SJCRH30 (cell line): Measurements from ENCODE around the gene HAVCR2. TPM values are rescaled to one million over a fixed set of nuclear protein-coding genes. Genes with fewer than 3 reads are reported as not detected.

ENCODE experiments used
- DNase-seq, 2 experiments: peaks; one replicate each; pipeline ENCODE4 v3.0.0-alpha.2; 2015 to 2020
- H3K27ac ChIP-seq: fragments of 250-450 bp; sonication (Bioruptor Pico); 2 replicates; pipeline ENCODE4 v1.5.1; 2020; ENCODE audit warnings: mild to moderate bottlenecking, moderate library complexity
- H3K27me3 ChIP-seq: fragments of 250-450 bp; sonication (Bioruptor Pico); 2 replicates; pipeline ENCODE4 v1.5.1; 2020; ENCODE audit warnings: mild to moderate bottlenecking, moderate library complexity
- H3K36me3 ChIP-seq: fragments of 250-450 bp; sonication (Bioruptor Pico); 2 replicates; pipeline ENCODE4 v1.5.1; 2020; ENCODE audit warnings: mild to moderate bottlenecking, moderate library complexity
- H3K4me1 ChIP-seq: fragments of 250-450 bp; sonication (Bioruptor Pico); 2 replicates; pipeline ENCODE4 v1.5.1; 2020; ENCODE audit warnings: mild to moderate bottlenecking, moderate library complexity
- H3K4me3 ChIP-seq: fragments of 250-450 bp; sonication (Bioruptor Pico); 2 replicates; pipeline ENCODE4 v1.5.1; 2020; ENCODE audit warnings: mild to moderate bottlenecking, moderate library complexity
- H3K9me3 ChIP-seq: fragments of 250-450 bp; sonication (Bioruptor Pico); replicated peaks from 2 replicates; pipeline ENCODE4 v1.5.1; 2020; ENCODE audit warnings: mild to moderate bottlenecking, moderate library complexity
- total RNA-seq: library from RNA; depleted of rRNA; stranded (reverse); fragments of >200 nt; shearing (Covaris generic); gene quantifications from 2 replicates; pipeline ENCODE4 v1.2.3, GENCODE V29; 2014; rRNA removed

The HAVCR2 gene
- 0.99 and 1.1 TPM in 2 replicates for total RNA-seq

DNA sequence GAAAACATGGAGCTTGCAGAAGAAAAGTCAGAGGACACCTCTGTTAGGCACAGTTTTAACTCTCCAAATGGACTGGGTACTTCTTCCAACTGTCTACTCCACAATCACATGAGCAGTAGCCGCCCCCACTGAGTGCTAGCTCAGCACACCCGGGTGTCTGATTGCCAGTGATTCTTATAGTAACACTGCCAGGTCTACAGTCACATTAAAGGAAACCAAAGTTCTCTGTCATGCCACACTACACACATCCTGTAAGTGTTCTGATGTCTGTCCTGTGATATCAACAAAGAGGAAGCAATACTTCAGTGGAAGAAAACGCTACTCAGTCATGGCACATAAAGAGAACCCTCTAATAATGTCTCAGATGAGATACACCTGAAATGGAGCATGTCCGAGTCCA is at the start of gene HAVCR2:
Gene HAVCR2 (minus strand): TSS at position 69 of the 400 bp plus-strand sequence. CDS start 61 bp downstream, at position 8.
- Histone ChIP-seq H3K27ac (no peak within 1 kb of the TSS; the same call in 1 of the 2 replicates), H3K27me3 (no peaks in the 10 kb centered on the region), H3K4me3 (no peak within 1 kb of the TSS), H3K36me3 (no peaks in the 10 kb centered on the region), H3K4me1 (peaks cover 12% of the 10 kb centered on the region), H3K9me3 (no peaks in the 10 kb centered on the region)
- DNase-seq, result no peak

DNA sequence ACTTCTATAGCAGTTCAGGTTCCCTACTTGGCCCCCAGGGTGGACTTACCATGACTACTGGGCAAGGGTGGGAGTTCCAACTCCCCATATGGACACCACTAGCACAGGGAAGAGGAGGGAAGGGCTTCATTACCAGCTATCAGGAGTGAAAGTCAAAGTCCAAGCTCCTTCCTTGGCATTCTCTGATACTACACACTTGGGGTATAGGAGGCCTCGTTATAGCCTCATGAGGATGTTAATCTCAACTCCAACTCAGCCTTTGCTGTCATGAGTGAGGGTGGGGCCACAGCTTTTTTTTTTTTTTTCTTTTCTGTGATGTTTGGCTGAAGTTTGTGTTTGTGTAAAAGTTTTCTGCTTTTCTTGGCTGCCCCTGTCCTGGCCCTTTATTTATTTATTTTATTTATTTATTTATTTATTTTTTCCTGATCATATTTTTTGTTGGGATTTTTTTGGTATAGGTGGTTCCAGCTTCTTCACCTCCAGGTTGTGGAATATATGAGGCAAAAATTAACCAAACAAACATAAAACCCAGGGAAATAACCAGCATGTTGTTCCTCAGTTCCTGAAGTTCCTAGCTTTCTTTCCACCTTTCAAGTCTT is 48.5 kb upstream of the HAVCR2 start:
- Histone ChIP-seq H3K9me3 (no peaks in the 10 kb centered on the region), H3K27ac (no peak overlapping the region), H3K4me1 (no peaks in the 10 kb centered on the region), H3K36me3 (no peaks in the 10 kb centered on the region), H3K4me3 (no peak overlapping the region), H3K27me3 (peaks cover 2% of the 10 kb centered on the region)
- no peak for DNase-seq

DNA sequence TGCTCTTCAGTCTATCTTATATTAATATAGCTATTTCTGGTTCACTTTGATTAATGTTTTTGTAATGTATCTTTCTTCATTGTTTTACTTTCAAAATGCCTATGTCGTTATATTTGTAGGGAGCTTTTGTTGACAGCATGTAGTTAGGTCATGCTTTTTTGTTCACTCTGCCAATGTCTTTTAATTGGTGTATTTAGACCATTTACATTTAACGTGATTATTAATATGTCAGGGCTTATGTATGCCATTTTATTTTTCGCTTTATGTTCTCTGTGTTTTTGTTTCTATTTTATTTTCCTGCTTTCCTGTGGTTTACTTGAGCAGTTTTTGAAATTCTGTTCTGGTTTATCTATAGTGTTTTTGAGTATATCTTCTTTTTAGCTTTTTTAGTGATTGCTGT is 46.5 kb upstream of the HAVCR2 start:
- H3K9me3 ChIP-seq, result no peaks in the 10 kb centered on the region
- no peaks in the 10 kb centered on the region for H3K4me1 ChIP-seq
- no peaks in the 10 kb centered on the region; the same call in 1 of the 2 replicates for H3K27me3 ChIP-seq
- no peak overlapping the region for H3K27ac ChIP-seq
- no peak for DNase-seq
- no peaks in the 10 kb centered on the region for H3K36me3 ChIP-seq
- H3K4me3 ChIP-seq, result no peak overlapping the region

DNA sequence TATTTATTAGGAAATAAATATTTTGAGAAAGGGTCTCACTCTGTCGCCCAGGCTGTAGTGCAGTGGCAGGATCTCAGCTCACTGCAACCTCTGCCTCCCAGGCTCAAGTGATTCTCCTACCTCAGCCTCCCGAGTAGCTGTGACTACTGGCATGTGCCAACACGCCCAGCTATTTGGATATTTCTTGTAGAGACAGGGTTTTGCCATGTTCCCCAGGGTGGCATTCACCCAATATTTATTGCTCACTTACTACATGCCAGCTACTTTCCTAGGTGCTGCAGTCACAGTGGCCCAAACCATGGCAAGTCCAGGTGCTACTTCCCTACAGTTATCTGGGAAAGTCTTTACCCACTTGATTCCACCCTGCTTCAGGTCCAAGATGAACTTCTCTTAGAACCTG is 42.2 kb upstream of the HAVCR2 start:
- Histone ChIP-seq H3K9me3 (no peaks in the 10 kb centered on the region), H3K4me1 (no peaks in the 10 kb centered on the region), H3K27me3 (no peaks in the 10 kb centered on the region; the same call in 1 of the 2 replicates), H3K36me3 (no peaks in the 10 kb centered on the region), H3K27ac (no peak overlapping the region), H3K4me3 (no peak overlapping the region)
- DNase-seq, result no peak

DNA sequence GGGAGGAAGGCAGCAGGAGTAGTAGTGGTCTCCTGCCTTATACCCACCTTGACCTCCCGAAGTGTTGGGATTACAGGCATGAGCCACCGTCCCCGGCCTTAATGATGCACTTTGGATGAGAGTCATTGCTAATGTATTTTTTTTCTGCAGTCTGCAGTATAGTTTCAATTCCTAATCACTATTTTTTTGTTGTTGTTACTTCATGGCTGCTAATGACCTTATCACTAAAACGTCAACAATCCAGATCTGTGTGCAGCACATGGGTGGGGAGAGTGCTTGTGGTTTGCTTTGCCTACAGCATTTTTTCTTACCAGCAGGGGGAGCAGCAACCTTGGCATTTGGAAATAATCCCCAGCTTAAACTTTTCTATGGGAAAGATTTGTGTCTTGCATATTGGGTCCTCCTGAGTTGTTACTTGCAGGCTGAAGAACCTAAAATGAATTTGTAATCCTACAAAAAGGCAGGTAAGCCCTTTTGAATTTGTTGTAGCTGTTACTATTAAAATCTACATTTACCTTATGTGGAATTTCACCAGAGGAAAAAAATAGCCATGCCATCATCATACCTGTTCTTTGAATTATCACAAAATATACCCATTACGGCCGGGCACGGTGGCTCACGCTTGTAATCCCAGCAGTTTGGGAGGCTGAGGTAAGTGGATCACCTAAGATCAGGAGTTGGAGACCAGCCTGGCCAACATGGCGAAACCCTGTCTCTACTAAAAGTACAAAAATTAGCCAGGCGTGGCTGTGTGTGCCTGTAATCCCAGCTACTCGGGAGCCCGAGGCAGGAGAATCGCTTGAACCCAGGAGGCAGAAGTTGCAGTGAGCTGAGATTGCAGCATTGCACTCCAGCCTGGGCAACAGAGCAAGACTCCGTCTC is 40.1 kb upstream of the HAVCR2 start:
- DNase-seq, result peak; percentile 49 to 82
- no peaks in the 10 kb centered on the region; the same call in 1 of the 2 replicates for H3K27me3 ChIP-seq
- H3K27ac ChIP-seq, result no peak overlapping the region
- H3K9me3 ChIP-seq, result no peaks in the 10 kb centered on the region
- no peaks in the 10 kb centered on the region for H3K4me1 ChIP-seq
- no peaks in the 10 kb centered on the region for H3K36me3 ChIP-seq
- H3K4me3 ChIP-seq, result no peak overlapping the region

DNA sequence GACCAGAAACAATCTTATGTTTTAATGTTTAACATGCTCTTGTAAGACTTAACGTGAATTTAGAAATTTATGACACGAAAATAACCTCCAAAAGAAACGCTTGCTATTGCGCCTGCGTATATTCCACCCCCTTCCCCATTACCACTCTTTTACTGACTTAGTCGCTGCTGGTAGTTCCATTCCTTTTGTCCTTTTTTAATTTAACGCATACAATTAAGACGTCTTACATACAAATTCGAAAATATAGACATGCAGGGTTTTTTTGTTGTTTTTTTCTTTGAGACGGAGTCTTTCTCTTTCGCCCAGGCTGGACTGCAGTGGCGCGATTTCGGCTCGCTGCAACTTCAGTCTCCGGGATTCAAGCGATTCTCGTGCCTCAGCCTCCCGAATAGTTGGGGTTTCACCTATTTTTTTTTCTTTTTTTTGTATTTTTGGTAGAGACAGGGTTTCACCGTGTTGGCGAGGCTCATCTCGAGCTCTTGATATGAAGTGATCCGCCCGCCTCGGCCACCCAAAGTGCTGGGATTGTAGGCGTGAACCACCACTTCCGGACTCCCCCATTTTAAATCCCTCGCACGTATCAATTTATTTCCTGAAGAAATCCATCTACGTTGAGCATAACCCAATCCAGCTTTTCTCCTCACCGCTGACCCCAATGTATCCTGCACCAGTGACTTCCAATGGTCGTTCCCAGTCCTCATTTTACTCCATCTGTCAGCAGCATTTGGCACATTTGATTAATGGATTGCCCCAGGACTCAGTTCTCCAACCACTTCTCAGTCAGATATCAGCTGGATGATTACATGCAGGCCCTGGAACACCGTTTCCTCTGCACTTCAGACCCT is 34.5 kb upstream of the HAVCR2 start:
- Histone ChIP-seq H3K27ac (peak overlapping the region; percentile 84), H3K36me3 (peaks cover 4% of the 10 kb centered on the region; the same call in 1 of the 2 replicates), H3K4me1 (no peaks in the 10 kb centered on the region), H3K9me3 (no peaks in the 10 kb centered on the region), H3K4me3 (peak overlapping the region; percentile 86), H3K27me3 (no peaks in the 10 kb centered on the region)
- DNase-seq, result peak; percentile 44 to 59

DNA sequence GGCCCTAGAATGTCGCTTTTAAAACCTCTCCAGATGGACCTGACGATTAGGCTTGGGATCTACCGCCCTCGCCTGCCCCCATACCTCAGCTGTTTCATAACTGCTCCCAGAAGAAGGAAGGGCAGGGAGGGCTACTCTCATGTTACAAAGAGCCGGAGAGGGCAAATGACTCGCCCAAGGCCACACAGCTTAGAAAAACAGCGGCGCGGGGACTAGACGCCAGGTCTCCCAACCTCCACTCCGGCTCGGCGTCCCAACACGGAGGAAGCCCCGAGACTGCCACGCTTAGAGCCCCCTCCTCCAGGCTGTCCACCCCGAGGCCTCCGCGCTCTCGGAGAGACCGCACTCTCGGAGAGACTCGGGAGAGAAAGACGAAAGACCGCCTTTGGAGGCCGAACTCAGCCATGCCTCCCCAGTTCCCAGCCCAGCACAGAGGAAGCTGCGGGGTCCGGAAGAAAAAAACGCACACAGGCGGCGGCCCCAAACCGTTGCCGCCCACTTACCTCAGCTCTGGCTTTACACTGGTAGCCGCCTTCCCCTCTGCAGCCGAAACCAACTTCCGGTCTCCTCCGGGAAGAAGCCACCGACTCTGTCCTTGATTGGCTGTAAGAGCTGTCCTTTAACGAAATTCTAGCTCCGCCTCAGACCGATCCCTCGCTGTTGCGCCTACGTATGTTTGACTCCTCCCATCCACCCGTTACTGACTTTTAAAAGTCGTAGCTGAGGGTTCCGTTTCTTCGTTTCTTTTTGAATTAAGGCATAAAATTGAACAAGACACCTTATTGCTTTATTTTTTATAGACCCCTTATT is 33.7 kb upstream of the HAVCR2 start, which contains the start of gene MED7:
Gene MED7 (minus strand): TSS at position 549 of the 810 bp plus-strand sequence. CDS start 3,434 bp downstream, outside the sequence.
- DNase-seq, result peak; percentile 98 to 99
- Histone ChIP-seq H3K27me3 (no peaks in the 10 kb centered on the region), H3K4me3 (peak within 1 kb of the TSS; percentile 86), H3K27ac (peak within 1 kb of the TSS; percentile 84), H3K9me3 (no peaks in the 10 kb centered on the region), H3K4me1 (no peaks in the 10 kb centered on the region), H3K36me3 (peaks cover 8% of the 10 kb centered on the region; the same call in 1 of the 2 replicates)

DNA sequence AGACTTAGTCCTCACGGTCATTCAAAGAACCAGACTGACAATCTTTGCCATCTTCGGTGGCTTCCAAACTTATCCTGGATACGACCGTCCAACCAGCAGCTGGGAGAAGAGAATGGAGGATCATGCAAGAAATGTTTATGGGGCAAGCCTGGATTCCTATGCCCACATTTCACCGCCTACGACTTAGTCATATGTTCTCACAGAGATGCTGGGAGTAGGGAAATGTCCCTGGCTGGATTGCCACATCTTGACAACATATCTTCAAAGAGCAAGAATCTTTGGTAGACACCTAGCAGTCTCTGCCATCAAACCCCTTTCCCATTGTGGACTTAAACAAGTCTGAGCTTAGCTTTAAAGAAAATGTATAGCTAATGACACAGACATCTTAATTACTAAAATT is 28.8 kb upstream of the HAVCR2 start:
- Histone ChIP-seq H3K9me3 (no peaks in the 10 kb centered on the region), H3K4me3 (no peak overlapping the region), H3K27me3 (no peaks in the 10 kb centered on the region), H3K4me1 (no peaks in the 10 kb centered on the region), H3K36me3 (peaks cover 11% of the 10 kb centered on the region; the same call in 1 of the 2 replicates), H3K27ac (no peak overlapping the region)
- DNase-seq, result no peak

DNA sequence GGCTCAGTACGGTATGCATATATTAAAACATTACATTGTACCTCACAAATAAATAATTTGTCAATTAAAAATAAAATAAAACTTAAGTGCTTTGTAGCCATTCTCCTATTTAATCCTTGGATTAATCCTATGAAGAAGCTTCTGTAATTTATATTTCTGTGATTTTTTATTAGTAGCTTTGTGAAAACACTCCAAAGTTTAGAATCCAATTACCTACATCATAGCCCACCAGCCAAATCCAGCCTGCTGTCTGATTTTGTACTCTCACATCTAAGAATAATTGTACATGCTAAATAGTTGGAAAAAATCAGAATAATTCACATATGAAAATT is 23.4 kb upstream of the HAVCR2 start:
- no peaks in the 10 kb centered on the region for H3K9me3 ChIP-seq
- no peaks in the 10 kb centered on the region for H3K4me1 ChIP-seq
- no peaks in the 10 kb centered on the region for H3K36me3 ChIP-seq
- no peak overlapping the region for H3K27ac ChIP-seq
- DNase-seq, result no peak
- no peaks in the 10 kb centered on the region for H3K27me3 ChIP-seq
- no peak overlapping the region for H3K4me3 ChIP-seq

DNA sequence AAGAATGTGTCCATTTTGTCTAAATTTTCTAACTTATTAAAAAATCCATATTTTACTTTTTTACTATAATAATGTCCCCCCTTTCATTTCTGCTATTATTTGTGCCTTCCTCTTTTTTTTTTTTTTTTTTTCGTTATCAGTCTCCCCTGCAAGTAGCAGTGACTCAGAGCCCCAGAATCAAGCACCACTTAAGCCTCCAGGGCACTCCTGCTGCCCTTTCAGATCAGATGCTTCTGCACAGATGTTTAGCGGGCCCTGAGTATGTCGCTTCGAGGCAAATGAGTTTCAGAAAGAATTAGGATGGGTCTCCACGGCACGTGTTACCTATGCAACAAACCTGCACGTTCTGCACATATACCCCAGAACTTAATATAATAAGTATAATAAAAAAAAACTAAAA is 22.1 kb upstream of the HAVCR2 start:
- H3K27ac ChIP-seq, result no peak overlapping the region
- H3K4me1 ChIP-seq, result no peaks in the 10 kb centered on the region
- H3K9me3 ChIP-seq, result no peaks in the 10 kb centered on the region
- DNase-seq, result peak; percentile 53 to 70
- H3K27me3 ChIP-seq, result no peaks in the 10 kb centered on the region
- H3K4me3 ChIP-seq, result no peak overlapping the region
- H3K36me3 ChIP-seq, result no peaks in the 10 kb centered on the region

DNA sequence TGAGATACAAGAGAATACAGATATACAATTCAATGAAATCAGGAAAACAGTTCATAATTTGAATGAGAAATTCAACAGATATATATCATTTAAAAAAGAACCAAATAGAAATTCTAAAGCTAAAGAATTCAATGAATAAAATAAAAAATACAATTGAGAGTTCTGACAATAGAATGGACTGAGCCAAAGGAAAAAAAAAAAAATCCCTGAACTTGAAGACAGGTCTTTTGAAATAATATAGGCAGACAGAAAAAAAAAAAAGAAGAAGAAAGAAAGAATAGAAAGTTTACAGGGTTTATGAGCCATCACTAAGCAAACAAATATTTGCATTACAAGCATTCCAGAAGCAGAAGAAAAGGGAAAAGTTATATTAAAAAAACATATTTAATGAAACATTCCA is 12.9 kb upstream of the HAVCR2 start:
- Histone ChIP-seq H3K27ac (no peak overlapping the region), H3K9me3 (peaks cover 3% of the 10 kb centered on the region; the same call in 1 of the 2 replicates), H3K4me1 (no peaks in the 10 kb centered on the region), H3K27me3 (no peaks in the 10 kb centered on the region), H3K36me3 (no peaks in the 10 kb centered on the region), H3K4me3 (no peak overlapping the region)
- no peak for DNase-seq

DNA sequence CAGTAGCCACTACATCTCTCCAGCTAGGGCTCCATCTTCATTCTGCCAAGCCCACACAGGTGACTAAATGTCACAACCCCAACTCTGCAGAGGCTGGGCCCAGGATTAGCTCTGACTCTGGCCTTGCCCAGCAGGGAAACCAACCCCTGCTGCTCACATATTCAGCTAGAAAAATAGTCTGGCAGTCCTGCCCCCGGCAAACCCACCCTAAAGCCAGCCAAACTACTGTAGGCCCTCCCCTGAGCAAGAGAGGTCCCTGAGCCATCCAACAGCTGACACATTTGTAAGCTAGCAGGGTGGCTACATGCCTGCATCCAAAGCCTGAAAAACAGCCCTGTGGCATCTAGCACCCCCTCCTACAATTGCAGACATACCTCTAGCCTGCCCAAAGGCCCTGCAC is 11.3 kb upstream of the HAVCR2 start:
- Histone ChIP-seq H3K4me3 (no peak overlapping the region), H3K27ac (no peak overlapping the region), H3K4me1 (no peaks in the 10 kb centered on the region), H3K9me3 (peaks cover 3% of the 10 kb centered on the region; the same call in 1 of the 2 replicates), H3K36me3 (no peaks in the 10 kb centered on the region), H3K27me3 (no peaks in the 10 kb centered on the region)
- no peak for DNase-seq

DNA sequence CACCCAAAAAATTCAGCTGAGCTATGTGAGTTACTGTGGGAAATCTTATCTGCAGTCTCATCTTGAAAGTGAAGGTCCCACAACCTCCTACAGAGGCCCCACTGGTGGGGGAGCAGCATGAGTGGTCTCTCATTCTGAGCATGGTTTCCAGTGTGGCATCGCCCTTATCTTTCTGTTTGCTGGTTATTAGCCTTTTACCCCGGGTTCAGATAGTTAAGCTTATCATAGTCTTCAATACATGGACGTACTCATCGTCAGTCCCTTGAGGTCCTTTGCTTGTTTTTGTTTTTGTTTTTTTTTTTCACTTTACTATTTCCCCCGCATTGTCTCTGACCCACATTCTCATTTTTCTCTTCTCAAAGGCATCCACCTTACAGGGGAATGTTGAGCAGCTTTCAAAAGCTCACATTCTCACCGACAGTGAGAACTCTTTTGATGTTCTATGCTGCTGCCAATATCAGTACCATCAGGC is 7.7 kb upstream of the HAVCR2 start:
- Histone ChIP-seq H3K27me3 (no peaks in the 10 kb centered on the region), H3K4me1 (no peaks in the 10 kb centered on the region), H3K4me3 (no peak overlapping the region), H3K36me3 (no peaks in the 10 kb centered on the region), H3K9me3 (peaks cover 2% of the 10 kb centered on the region; the same call in 1 of the 2 replicates), H3K27ac (no peak overlapping the region)
- DNase-seq, result no peak

DNA sequence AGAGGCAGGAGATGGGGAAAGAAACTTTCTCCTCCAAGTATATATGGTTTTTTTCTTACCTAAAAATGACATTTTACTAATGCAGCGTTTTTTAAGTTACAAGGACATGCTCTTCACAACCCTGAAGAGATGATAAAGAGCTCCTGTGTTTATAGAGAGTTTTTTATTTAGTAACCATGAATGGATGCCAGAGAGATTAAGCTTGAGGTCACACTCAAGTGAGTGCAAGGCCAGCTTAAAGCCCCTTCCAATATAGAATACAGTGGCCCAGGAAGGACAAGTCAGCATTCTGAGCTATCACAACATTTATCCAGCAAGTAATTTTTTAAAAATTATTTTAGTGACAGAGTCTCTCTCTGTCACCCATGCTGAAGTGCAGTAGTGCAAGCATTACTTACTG is 6.7 kb upstream of the HAVCR2 start:
- no peak for DNase-seq
- H3K27me3 ChIP-seq, result no peaks in the 10 kb centered on the region
- no peaks in the 10 kb centered on the region for H3K9me3 ChIP-seq
- no peaks in the 10 kb centered on the region for H3K4me1 ChIP-seq
- no peak overlapping the region for H3K4me3 ChIP-seq
- no peak overlapping the region for H3K27ac ChIP-seq
- H3K36me3 ChIP-seq, result no peaks in the 10 kb centered on the region
